ENCODE results near the gene TET1.
"Not testable (repeated sequence)": the region's sequence is repeated elsewhere in the genome, so short reads cannot be mapped to it uniquely, and the experiment has no call there.

TET1 gene

GRCh38 chr10:68560186-68560942 is at the start of gene TET1:
TET1 (plus strand) TSS chr10:68560337; CDS start chr10:68572339, 12,002 bp downstream.
- H3K4me2 ChIP-seq (ENCODE audit: low read depth, low read length, poor library complexity, severe bottlenecking), result peak within 1 kb of the TSS; percentile 50
- H3K79me2 ChIP-seq (ENCODE audit: insufficient read depth, low read length), result no peaks in the 10 kb centered on the region
- H3K9me3 ChIP-seq (ENCODE audit: insufficient read depth, low read length), result no peaks in the 10 kb centered on the region
- no peaks in the 10 kb centered on the region for H3F3A ChIP-seq (ENCODE audit: insufficient read depth)
- H3K9ac ChIP-seq (ENCODE audit: low read length), result no peak within 1 kb of the TSS
- peak within 1 kb of the TSS; percentile 28 for H3K4me3 ChIP-seq (ENCODE audit: insufficient read depth, low read length, poor library complexity, severe bottlenecking)
- H3K36me3 ChIP-seq (ENCODE audit: low read length), result no peaks in the 10 kb centered on the region
- no peaks in the 10 kb centered on the region for H3K9me2 ChIP-seq (replicated peaks; ENCODE audit: insufficient read depth, low read length)
- H3K27ac ChIP-seq (ENCODE audit: low read depth, low read length), result no peak within 1 kb of the TSS
- no peaks in the 10 kb centered on the region for H4K20me1 ChIP-seq (ENCODE audit: low read depth, low read length)
- no peak for TF ChIP-seq CTCF (IDR thresholded peaks at IDR 0.05; ENCODE audit: insufficient read depth, low read length, poor library complexity, severe bottlenecking)
- peak; percentile 90; the same call in 1 of the 2 replicates for TF ChIP-seq EZH2phosphoT487 (conservative IDR thresholded peaks at IDR 0.05; ENCODE audit: low read length)
- H2AFZ ChIP-seq (ENCODE audit: low read depth, low read length, severe bottlenecking), result peak within 1 kb of the TSS; percentile 46
- H3K27me3 ChIP-seq (ENCODE audit: low read length), result no peaks in the 10 kb centered on the region

- H3K27me3 ChIP-seq (ENCODE audit: low read length); H2AFZ ChIP-seq (ENCODE audit: low read depth, low read length, severe bottlenecking); H3K79me2 ChIP-seq (ENCODE audit: insufficient read depth, low read length); H3K4me2 ChIP-seq (ENCODE audit: low read depth, low read length, poor library complexity, severe bottlenecking); H3K9me3 ChIP-seq (ENCODE audit: insufficient read depth, low read length); H3K9ac ChIP-seq (ENCODE audit: low read length); H3K4me3 ChIP-seq (ENCODE audit: insufficient read depth, low read length, poor library complexity, severe bottlenecking); H3K27ac ChIP-seq (ENCODE audit: low read depth, low read length); H3K36me3 ChIP-seq (ENCODE audit: low read length); H4K20me1 ChIP-seq (ENCODE audit: low read depth, low read length); H3F3A ChIP-seq (ENCODE audit: insufficient read depth); H3K9me2 ChIP-seq (replicated peaks; ENCODE audit: insufficient read depth, low read length): not testable (repeated sequence)
Measured at GRCh38 chr10:68516216-68516615, 43.9 kb upstream of the TET1 start.

- no peak overlapping the region for H3K4me2 ChIP-seq (ENCODE audit: low read depth, low read length, poor library complexity, severe bottlenecking)
- no peak overlapping the region for H3K4me3 ChIP-seq (ENCODE audit: insufficient read depth, low read length, poor library complexity, severe bottlenecking)
- no peak overlapping the region for H3K9ac ChIP-seq (ENCODE audit: low read length)
- no peaks in the 10 kb centered on the region for H3K79me2 ChIP-seq (ENCODE audit: insufficient read depth, low read length)
- H3K27ac ChIP-seq (ENCODE audit: low read depth, low read length), result no peak overlapping the region
- no peak overlapping the region for H2AFZ ChIP-seq (ENCODE audit: low read depth, low read length, severe bottlenecking)
- H4K20me1 ChIP-seq (ENCODE audit: low read depth, low read length), result no peaks in the 10 kb centered on the region
- H3K27me3 ChIP-seq (ENCODE audit: low read length), result no peaks in the 10 kb centered on the region
- no peaks in the 10 kb centered on the region for H3K9me3 ChIP-seq (ENCODE audit: insufficient read depth, low read length)
- TF ChIP-seq CTCF (IDR thresholded peaks at IDR 0.05; ENCODE audit: insufficient read depth, low read length, poor library complexity, severe bottlenecking) (no peak), EZH2phosphoT487 (conservative IDR thresholded peaks at IDR 0.05; ENCODE audit: low read length) (no peak)
- H3F3A ChIP-seq (ENCODE audit: insufficient read depth), result no peaks in the 10 kb centered on the region
- no peaks in the 10 kb centered on the region for H3K9me2 ChIP-seq (replicated peaks; ENCODE audit: insufficient read depth, low read length)
- no peaks in the 10 kb centered on the region for H3K36me3 ChIP-seq (ENCODE audit: low read length)
Measured at GRCh38 chr10:68516766-68517165, 43.4 kb upstream of the TET1 start.

- Histone ChIP-seq H3F3A (ENCODE audit: insufficient read depth) (no peaks in the 10 kb centered on the region), H3K9me2 (replicated peaks; ENCODE audit: insufficient read depth, low read length) (no peaks in the 10 kb centered on the region), H3K9ac (ENCODE audit: low read length) (no peak overlapping the region), H2AFZ (ENCODE audit: low read depth, low read length, severe bottlenecking) (no peak overlapping the region), H3K9me3 (ENCODE audit: insufficient read depth, low read length) (no peaks in the 10 kb centered on the region), H3K27ac (ENCODE audit: low read depth, low read length) (no peak overlapping the region), H3K4me2 (ENCODE audit: low read depth, low read length, poor library complexity, severe bottlenecking) (no peak overlapping the region), H3K27me3 (ENCODE audit: low read length) (no peaks in the 10 kb centered on the region), H4K20me1 (ENCODE audit: low read depth, low read length) (no peaks in the 10 kb centered on the region), H3K79me2 (ENCODE audit: insufficient read depth, low read length) (no peaks in the 10 kb centered on the region), H3K4me3 (ENCODE audit: insufficient read depth, low read length, poor library complexity, severe bottlenecking) (no peak overlapping the region), H3K36me3 (ENCODE audit: low read length) (no peaks in the 10 kb centered on the region)
- TF ChIP-seq CTCF (IDR thresholded peaks at IDR 0.05; ENCODE audit: insufficient read depth, low read length, poor library complexity, severe bottlenecking) (no peak), EZH2phosphoT487 (conservative IDR thresholded peaks at IDR 0.05; ENCODE audit: low read length) (no peak)
Measured at GRCh38 chr10:68517188-68517587, 42.9 kb upstream of the TET1 start.

- not testable (repeated sequence) for H4K20me1 ChIP-seq (ENCODE audit: low read depth, low read length); H3K9ac ChIP-seq (ENCODE audit: low read length); H3K27me3 ChIP-seq (ENCODE audit: low read length); H2AFZ ChIP-seq (ENCODE audit: low read depth, low read length, severe bottlenecking); H3K79me2 ChIP-seq (ENCODE audit: insufficient read depth, low read length); H3K9me2 ChIP-seq (replicated peaks; ENCODE audit: insufficient read depth, low read length); H3K27ac ChIP-seq (ENCODE audit: low read depth, low read length); H3F3A ChIP-seq (ENCODE audit: insufficient read depth); H3K4me2 ChIP-seq (ENCODE audit: low read depth, low read length, poor library complexity, severe bottlenecking); H3K9me3 ChIP-seq (ENCODE audit: insufficient read depth, low read length); H3K4me3 ChIP-seq (ENCODE audit: insufficient read depth, low read length, poor library complexity, severe bottlenecking); H3K36me3 ChIP-seq (ENCODE audit: low read length)
Measured at GRCh38 chr10:68518609-68519008, 41.5 kb upstream of the TET1 start.
